Measurements from ENCODE around the gene SULT1A1. TPM values are rescaled to one million over a fixed set of nuclear protein-coding genes. Genes with fewer than 3 reads are reported as not detected.
"Not testable (repeated sequence)": the region's sequence is repeated elsewhere in the genome, so short reads cannot be mapped to it uniquely, and the experiment has no call there.

Gene SULT1A1
- total RNA-seq, 2 experiments from 2014 or later: 5.5 to 6.2 TPM

- CTCF ChIA-PET: no interaction called here
- no peak overlapping the region for H3K27ac Mint-ChIP-seq
- no peaks in the 10 kb centered on the region for H3K9me3 Mint-ChIP-seq
Observed at GRCh38 chr16:28603381-28604185, 6.3 kb downstream of the SULT1A1 start.

DNA sequence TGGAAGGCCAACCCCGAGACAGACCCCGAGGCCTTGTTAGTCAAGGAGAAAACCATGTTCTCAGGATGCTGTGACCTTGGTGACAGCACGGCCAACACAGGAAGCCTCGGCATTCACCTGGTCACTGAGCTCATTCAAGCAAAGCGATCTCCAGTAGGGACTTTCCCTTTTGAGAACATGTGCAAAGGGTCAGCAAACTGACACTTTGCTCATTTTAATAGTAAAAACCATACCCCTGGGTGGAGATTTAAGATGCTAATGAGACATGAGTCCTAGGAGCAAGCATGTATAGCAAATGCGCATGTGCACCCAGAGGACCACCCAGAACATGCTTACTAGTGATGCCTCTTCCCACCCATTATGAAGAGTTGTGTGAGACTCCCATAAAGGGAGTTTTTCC, 7.3 kb downstream of the SULT1A1 start:
- no peak overlapping the region for H3K27ac Mint-ChIP-seq
- no peaks in the 10 kb centered on the region for H3K4me1 Mint-ChIP-seq
- no peak overlapping the region for H3K4me3 Mint-ChIP-seq
- ChIA-PET CTCF (no interaction called here), POLR2A (no interaction called here)
- H3K9me3 Mint-ChIP-seq: no peaks in the 10 kb centered on the region
- H3K27me3 Mint-ChIP-seq: no peaks in the 10 kb centered on the region
- no peaks in the 10 kb centered on the region for H3K36me3 Mint-ChIP-seq (ENCODE audit: low read depth)
- no peak for DNase-seq

More at GRCh38 chr16:28603381-28604185, 6.3 kb downstream of the SULT1A1 start:
- Mint-ChIP-seq H3K27me3 (no peaks in the 10 kb centered on the region), H3K4me3 (no peak overlapping the region), H3K4me1 (no peaks in the 10 kb centered on the region), H3K36me3 (ENCODE audit: low read depth) (no peaks in the 10 kb centered on the region)
- DNase-seq: no peak
- POLR2A ChIA-PET: interaction anchor here (0.5 kb wide), 1 partner anchor 785 kb away, joined by 3 read pairs; no protein-coding TSS in a partner anchor

GRCh38 chr16:28602062-28602461, 7.8 kb downstream of the SULT1A1 start:
- POLR2A ChIA-PET; H3K4me1 Mint-ChIP-seq; H3K36me3 Mint-ChIP-seq (ENCODE audit: low read depth); H3K27ac Mint-ChIP-seq; H3K27me3 Mint-ChIP-seq; H3K4me3 Mint-ChIP-seq; H3K9me3 Mint-ChIP-seq; CTCF ChIA-PET; DNase-seq: not testable (repeated sequence)

- H3K27ac Mint-ChIP-seq; H3K4me3 Mint-ChIP-seq; CTCF ChIA-PET; H3K9me3 Mint-ChIP-seq; H3K4me1 Mint-ChIP-seq; DNase-seq; H3K36me3 Mint-ChIP-seq (ENCODE audit: low read depth); H3K27me3 Mint-ChIP-seq; POLR2A ChIA-PET: not testable (repeated sequence)
Observed at GRCh38 chr16:28601589-28601988, 8.3 kb downstream of the SULT1A1 start.

DNA sequence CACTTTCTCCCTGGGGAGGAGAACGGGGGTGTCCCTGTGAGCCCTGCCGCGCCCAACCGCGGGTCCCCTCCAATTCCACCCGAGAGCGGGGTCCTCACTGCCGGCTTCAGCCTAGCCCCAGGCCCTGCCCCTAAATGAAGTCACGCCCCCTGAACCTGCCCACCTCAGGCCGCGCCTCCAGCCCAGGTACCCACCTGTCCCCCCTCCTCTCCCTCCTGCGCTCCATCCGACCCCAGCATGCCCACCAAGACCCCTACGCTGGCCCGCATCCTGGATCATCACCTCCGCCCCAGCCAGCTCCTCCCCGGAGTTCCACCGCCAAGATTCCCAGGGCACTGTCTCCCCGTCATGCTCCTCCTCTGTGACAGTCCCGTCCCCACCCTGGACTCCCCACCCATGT, 8.9 kb downstream of the SULT1A1 start:
- H3K9me3 Mint-ChIP-seq; DNase-seq; H3K27ac Mint-ChIP-seq; H3K36me3 Mint-ChIP-seq (ENCODE audit: low read depth); H3K4me3 Mint-ChIP-seq; POLR2A ChIA-PET; CTCF ChIA-PET; H3K4me1 Mint-ChIP-seq; H3K27me3 Mint-ChIP-seq: not testable (repeated sequence)

GRCh38 chr16:28599377-28600285, 10.2 kb downstream of the SULT1A1 start:
- H3K27me3 Mint-ChIP-seq; H3K4me3 Mint-ChIP-seq; H3K36me3 Mint-ChIP-seq (ENCODE audit: low read depth); H3K4me1 Mint-ChIP-seq; H3K27ac Mint-ChIP-seq; POLR2A ChIA-PET; DNase-seq; CTCF ChIA-PET; H3K9me3 Mint-ChIP-seq: not testable (repeated sequence)

- H3K27me3 Mint-ChIP-seq: no peaks in the 10 kb centered on the region
- H3K36me3 Mint-ChIP-seq (ENCODE audit: low read depth): no peaks in the 10 kb centered on the region
- no peaks in the 10 kb centered on the region for H3K9me3 Mint-ChIP-seq
- POLR2A ChIA-PET: interaction anchor here (0.9 kb wide), 1 partner anchor 13 kb away, joined by 3 read pairs; no protein-coding TSS in a partner anchor
- no peaks in the 10 kb centered on the region for H3K4me1 Mint-ChIP-seq
- CTCF ChIA-PET: no interaction called here
- no peak overlapping the region for H3K27ac Mint-ChIP-seq
- H3K4me3 Mint-ChIP-seq: no peak overlapping the region
- no peak for DNase-seq
Observed at GRCh38 chr16:28597692-28598261, 12.1 kb downstream of the SULT1A1 start.

GRCh38 chr16:28596840-28597691, 12.8 kb downstream of the SULT1A1 start, which contains the start of gene SULT1A2:
SULT1A2 (minus strand) TSS chr16:28597050; CDS start chr16:28595930, 1,120 bp downstream.
- Mint-ChIP-seq H3K27ac (no peak within 1 kb of the TSS), H3K27me3 (no peaks in the 10 kb centered on the region), H3K4me3 (no peak within 1 kb of the TSS), H3K4me1 (no peaks in the 10 kb centered on the region), H3K36me3 (ENCODE audit: low read depth) (no peaks in the 10 kb centered on the region), H3K9me3 (no peaks in the 10 kb centered on the region)
- ChIA-PET POLR2A (interaction anchor here (0.9 kb wide), 1 partner anchor 14 kb away, joined by 3 read pairs; no protein-coding TSS in a partner anchor), CTCF (no interaction called here)
- no peak for DNase-seq

GRCh38 chr16:28596115-28596630, 13.7 kb downstream of the SULT1A1 start:
- Mint-ChIP-seq H3K27me3 (no peaks in the 10 kb centered on the region), H3K4me1 (no peaks in the 10 kb centered on the region)

DNA sequence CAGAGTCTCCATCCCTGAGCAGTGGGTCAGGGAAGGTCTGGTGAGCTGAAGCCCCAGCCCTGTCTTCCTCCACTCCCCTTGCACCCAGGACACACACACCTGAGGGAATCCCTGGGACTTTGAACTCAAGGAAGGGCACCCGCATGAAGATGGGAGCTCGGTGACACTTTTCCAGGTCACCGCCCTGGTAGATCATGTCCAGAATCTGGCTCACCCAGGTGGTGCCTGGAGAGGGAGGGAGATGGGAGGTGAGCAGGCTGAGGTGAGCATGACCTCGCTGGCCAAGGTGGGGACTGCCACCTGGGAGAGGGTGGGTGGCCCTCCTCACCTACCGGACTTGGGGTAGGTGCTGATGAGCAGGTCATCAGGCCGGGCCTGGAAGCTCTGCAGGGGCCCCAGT, 14.4 kb downstream of the SULT1A1 start:
- H3K9me3 Mint-ChIP-seq; CTCF ChIA-PET; H3K27me3 Mint-ChIP-seq; DNase-seq; POLR2A ChIA-PET; H3K27ac Mint-ChIP-seq; H3K4me1 Mint-ChIP-seq; H3K36me3 Mint-ChIP-seq (ENCODE audit: low read depth); H3K4me3 Mint-ChIP-seq: not testable (repeated sequence)

More at GRCh38 chr16:28596115-28596630, 13.7 kb downstream of the SULT1A1 start:
- H3K9me3 Mint-ChIP-seq: no peaks in the 10 kb centered on the region
- CTCF ChIA-PET: no interaction called here
- H3K27ac Mint-ChIP-seq: no peak overlapping the region
- POLR2A ChIA-PET: no interaction called here
- H3K36me3 Mint-ChIP-seq (ENCODE audit: low read depth): peaks cover 5% of the 10 kb centered on the region
- no peak for DNase-seq
- no peak overlapping the region for H3K4me3 Mint-ChIP-seq

GRCh38 chr16:28592979-28593553, 16.8 kb downstream of the SULT1A1 start:
- no peaks in the 10 kb centered on the region for H3K9me3 Mint-ChIP-seq
- H3K27me3 Mint-ChIP-seq: no peaks in the 10 kb centered on the region
- H3K36me3 Mint-ChIP-seq (ENCODE audit: low read depth): peaks cover 14% of the 10 kb centered on the region
- H3K27ac Mint-ChIP-seq: no peak overlapping the region
- no peaks in the 10 kb centered on the region for H3K4me1 Mint-ChIP-seq
- no peak for DNase-seq
- ChIA-PET CTCF (no interaction called here), POLR2A (no interaction called here)
- no peak overlapping the region for H3K4me3 Mint-ChIP-seq

DNA sequence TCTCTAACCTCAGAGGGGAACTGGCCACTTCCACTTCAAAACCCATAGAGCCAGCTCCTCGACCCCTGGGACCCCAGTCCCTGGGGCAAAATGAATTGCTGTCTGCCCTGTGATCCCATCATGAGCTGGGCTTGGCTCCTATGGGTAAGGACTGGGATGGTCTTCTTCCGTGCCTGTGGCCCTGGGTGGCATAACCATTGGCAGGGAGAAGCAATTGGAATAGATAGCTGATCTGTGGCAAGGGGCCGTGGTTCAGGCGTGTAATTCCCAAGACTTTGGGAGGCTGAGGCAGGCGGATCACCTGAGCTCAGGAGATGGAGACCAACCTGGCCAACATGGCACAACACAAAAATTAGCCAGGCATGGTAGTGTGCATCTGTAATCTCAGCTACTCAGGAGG, 17.3 kb downstream of the SULT1A1 start:
- Mint-ChIP-seq H3K27ac (no peak overlapping the region), H3K27me3 (no peaks in the 10 kb centered on the region), H3K4me1 (no peaks in the 10 kb centered on the region), H3K36me3 (ENCODE audit: low read depth) (peaks cover 14% of the 10 kb centered on the region), H3K9me3 (no peaks in the 10 kb centered on the region), H3K4me3 (no peak overlapping the region)
- ChIA-PET POLR2A (no interaction called here), CTCF (no interaction called here)
- no peak for DNase-seq

Measured in activated CD4-positive, alpha-beta memory T cell treated with anti-CD3 and anti-CD28 coated beads, Interleukin-2, amount 10 ng/mL, durations not matched to agents 7 days and 5 days (primary cell).